Middle frontal gyrus (tissue), 1 donor: ENCODE data around the gene TGFBR3.

ENCODE experiments used
- DNase-seq: peaks from one replicate; pipeline ENCODE4 v3.0.0-alpha.2; 2015; ENCODE audit warnings: low spot score; ENCODE audit errors: extremely low spot score

Gene TGFBR3

GRCh38 chr1:91655912-91656449 is 230.0 kb downstream of the TGFBR3 start:
- DNase-seq = no peak

- DNase-seq = no peak
These were observed 232.8 kb downstream of the TGFBR3 start for GRCh38 chr1:91653183-91653582.

- DNase-seq = no peak
These were observed 234.3 kb downstream of the TGFBR3 start for GRCh38 chr1:91651661-91652071.

- no peak for DNase-seq
These were observed 234.7 kb downstream of the TGFBR3 start for GRCh38 chr1:91651243-91651642.

GRCh38 chr1:91650764-91651163 is 235.2 kb downstream of the TGFBR3 start:
- no peak for DNase-seq

- no peak for DNase-seq
These were observed 238.9 kb downstream of the TGFBR3 start for GRCh38 chr1:91647061-91647460.

- no peak for DNase-seq
These were observed 240.9 kb downstream of the TGFBR3 start for GRCh38 chr1:91645031-91645430.

GRCh38 chr1:91643431-91643830 is 242.5 kb downstream of the TGFBR3 start:
- DNase-seq = no peak

- DNase-seq = no peak
These were observed 244.9 kb downstream of the TGFBR3 start for GRCh38 chr1:91640877-91641526.

GRCh38 chr1:91637539-91637994 is 248.4 kb downstream of the TGFBR3 start:
- no peak for DNase-seq

GRCh38 chr1:91635763-91636162 is 250.2 kb downstream of the TGFBR3 start:
- no peak for DNase-seq

GRCh38 chr1:91633438-91633837 is 252.5 kb downstream of the TGFBR3 start:
- no peak for DNase-seq

GRCh38 chr1:91631718-91632330 is 254.1 kb downstream of the TGFBR3 start:
- no peak for DNase-seq

GRCh38 chr1:91630803-91631202 is 255.1 kb downstream of the TGFBR3 start:
- DNase-seq = no peak
